Measurements from ENCODE around the gene MROH7.

Gene MROH7

DNA sequence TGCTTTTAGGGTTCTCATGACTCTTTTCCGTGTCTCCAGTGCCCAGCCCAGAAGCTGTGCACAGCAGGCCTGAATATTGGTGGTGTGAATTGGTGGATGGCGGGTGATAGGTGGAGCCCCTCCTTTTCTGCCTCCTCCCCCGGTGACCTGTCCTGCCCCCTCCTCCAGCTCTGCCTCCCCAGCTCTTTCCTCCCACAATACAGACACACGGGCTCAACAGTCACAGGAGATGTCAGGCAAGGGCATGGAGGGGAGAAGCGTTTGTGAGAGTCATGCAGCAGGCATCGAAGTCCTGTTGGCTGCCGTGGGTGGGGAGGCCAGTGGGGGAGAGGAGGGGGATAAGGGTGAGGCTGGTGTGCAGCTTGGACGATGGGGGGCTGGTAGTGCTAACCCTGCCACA, 56.8 kb downstream of the MROH7 start:
- DNase-seq (ENCODE audit: low spot score), result no peak

DNA sequence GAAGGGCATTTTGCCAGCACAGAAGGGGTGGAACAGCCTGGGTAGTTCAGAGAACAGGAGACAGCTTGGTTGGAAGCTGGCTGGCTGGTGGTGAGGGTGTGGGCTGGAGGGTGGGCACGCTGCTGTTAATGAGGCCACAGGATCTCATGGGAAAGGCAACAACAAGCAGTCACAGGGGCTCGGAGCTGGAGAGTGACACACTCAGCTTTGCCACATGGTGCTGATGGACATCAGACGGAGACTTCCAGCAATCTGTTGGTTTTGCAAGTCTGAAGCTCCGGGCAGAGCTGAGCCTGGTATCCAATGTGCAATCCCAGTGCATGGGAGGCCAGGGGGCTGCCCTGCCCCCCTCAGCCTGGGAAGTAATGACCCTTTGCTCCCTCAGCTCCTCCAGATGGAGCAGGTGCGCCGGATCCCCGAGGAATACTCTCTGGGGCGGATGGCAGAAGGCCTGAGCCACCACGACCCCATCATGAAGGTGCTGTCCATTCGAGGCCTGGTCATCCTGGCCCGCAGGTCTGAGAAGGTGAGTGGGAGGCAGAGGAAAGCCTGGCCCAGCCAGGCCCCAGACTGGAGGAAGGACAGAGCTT, 58.4 kb downstream of the MROH7 start:
- DNase-seq (ENCODE audit: low spot score), result no peak

DNA sequence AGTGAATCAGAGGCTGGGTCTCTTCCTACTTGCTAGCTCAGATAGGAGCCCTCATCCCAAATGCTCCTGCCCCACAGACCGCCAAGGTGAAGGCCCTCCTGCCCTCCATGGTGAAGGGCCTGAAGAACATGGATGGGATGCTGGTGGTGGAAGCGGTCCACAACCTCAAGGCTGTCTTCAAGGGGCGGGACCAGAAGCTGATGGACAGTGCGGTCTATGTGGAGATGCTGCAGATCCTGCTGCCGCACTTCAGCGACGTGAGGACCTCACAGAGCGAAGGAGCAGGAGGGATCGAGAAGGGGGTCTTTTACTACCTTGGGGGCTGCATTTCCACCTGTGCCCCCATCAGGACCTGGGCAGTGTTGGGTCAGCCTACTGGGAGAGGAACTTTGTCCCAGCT, 59.5 kb downstream of the MROH7 start:
- no peak for DNase-seq (ENCODE audit: low spot score)

DNA sequence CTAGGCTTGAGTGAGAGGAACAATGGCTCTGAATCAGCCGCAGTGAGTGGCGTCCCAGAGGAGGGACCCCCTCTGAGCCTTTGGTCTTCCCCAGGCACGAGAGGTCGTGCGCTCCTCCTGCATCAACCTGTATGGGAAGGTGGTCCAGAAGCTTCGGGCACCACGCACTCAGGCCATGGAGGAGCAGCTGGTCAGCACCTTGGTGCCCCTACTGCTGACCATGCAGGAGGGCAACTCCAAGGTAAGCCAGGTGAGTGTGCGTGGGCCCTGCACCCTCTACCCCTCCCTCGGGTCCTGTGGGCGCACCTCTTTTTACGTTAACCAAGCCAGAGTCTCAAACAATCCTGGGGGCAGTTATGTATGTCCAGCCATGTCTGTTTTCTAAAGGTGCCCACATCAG, 60.4 kb downstream of the MROH7 start:
- DNase-seq (ENCODE audit: low spot score), result no peak

DNA sequence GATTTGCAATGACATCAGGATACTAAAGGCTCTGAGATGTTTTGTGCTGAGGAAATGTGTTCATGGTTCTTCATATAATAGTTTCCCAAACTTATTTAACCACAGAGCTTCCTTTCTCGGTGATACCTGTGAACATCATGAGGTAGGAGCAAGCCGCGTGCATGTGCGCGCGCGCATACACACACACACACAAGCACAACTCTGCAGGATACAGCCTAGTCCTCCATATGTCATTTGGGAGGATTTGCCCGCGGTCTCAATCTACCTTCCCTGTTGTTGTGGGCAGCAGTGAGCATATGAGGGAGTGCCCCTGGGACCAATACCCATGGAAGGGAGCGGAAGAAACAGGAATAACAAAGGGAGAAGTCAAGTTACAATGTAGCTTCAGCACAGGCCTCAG, 61.9 kb downstream of the MROH7 start:
- no peak for DNase-seq (ENCODE audit: low spot score)

DNA sequence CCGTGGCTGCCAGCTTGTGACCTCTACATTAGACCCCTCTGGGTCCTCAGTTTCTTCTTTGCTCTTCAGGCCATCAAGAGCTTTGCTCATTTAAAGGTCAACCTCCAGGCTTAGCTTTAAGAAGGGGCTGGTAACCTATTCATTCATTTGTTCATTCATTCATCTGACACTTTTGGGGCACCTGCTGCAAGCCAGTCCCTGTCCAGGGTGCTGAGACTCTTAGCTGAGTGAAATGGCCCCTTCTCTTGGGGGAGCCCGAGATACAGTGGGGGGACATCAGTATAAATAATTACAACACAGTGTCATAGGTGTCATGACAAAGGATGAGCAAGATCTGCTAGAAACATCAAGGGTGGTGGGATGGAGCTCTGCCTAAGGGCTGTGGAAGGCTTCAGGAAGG, 63.6 kb downstream of the MROH7 start:
- no peak for DNase-seq (ENCODE audit: low spot score)

DNA sequence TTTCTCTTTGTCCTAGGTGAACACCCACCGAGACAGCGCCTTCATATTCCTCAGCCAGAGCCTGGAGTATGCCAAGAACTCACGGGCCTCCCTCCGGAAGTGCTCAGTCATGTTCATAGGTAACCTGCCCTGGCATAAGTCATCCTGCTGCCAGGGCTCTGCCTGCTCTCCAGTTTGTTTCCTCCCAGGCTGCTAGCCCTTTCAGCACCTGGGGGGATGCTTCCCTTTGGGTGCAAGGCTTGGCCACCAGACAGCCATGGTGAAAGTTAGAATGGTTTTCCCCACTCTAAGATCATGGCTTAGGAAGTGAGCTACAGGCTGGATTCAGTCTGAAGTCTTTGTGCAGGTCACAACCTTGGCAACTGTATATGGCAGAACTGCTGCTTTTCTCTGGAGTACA, 64.8 kb downstream of the MROH7 start:
- DNase-seq (ENCODE audit: low spot score), result no peak

DNA sequence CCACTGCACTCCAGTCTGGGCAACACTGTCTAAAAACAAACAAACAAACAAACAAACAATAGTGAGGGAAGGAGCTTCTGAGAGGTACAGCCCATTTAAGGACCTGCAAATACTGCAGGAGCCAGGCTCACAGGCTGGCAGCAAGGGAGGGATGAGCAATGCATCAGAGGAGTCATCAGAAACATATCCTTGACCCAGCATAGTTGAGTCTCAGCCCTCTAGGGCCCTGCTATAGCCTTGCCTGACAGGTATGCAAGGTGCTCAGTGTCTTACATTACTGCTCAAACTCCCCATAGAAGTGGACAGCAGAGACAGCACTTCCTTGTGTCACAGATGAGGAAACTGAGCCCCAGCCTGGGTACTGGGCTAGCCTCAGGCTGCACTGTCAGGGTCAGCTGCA, 66.8 kb downstream of the MROH7 start:
- no peak for DNase-seq (ENCODE audit: low spot score)

DNA sequence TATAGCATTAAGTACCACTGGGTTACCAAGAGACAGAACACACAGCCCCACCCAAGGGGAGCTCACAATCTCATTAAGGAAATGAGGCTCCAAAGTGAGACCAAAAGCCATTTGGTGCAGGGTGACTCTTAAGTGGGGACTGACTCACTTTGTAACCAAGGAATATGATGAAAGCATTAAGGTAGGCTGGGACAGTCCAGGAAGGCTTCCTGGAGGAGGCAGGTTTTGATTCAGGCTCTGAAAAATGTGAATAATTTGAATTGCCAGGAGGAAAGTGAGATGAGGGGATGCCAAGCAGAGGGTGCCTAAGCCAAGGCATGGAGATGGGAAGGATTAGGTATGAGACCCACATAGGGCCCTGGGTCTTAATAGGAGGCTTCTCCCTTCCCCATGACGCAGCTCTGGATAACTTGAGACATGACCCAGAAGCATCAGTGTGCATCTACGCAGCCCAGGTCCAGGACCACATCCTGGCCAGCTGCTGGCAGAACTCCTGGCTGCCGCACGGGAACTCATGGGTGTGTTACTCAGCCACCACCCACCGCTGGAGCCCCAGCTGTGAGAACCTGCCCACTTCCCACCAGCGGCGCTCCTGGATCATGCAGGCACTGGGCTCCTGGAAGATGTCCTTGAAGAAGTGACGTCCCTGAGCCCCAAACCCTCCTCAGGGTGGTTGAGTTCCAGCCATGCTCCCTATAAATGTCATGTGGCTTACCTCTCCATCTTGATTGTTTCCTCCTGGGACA, 68.1 kb downstream of the MROH7 start:
- DNase-seq (ENCODE audit: low spot score), result no peak

DNA sequence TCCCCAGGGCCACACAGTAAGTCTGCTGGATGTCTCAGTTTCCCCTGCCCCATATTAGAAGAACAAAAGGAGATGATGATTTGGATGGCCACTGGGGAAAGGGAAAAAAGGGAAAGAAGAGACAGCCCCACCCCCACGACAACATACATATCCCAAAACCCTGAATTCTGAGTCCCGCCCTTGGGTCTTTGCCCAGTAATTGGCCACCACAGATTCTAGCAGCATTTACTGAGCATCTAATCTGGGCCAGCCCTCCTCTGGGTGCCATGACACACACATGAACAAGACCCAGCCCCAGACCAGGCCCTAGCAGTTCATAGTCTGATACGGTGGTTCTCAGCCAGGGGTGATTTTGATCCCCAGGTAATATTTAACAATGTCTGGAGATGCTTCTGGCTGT, 68.8 kb downstream of the MROH7 start:
- no peak for DNase-seq (ENCODE audit: low spot score)

DNA sequence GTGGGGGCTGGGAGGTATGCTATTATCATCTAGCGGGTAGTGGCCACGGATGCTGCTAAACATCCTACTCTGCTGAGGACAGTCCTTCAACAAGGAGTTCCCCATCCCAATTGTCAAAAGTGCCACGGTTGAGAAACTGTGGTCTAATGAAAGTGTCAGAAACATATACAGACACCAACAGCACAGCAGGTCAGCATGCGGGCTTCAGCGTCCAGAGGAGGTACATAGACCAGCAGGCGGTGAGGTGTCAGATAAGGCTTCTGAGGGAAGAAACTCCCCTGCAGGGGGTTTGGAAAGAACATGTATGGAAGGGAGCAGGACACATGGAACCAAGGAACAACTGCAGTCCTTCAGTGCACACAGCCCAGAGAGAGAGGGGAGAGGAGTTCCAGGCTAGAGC, 69.3 kb downstream of the MROH7 start:
- DNase-seq (ENCODE audit: low spot score), result no peak

DNA sequence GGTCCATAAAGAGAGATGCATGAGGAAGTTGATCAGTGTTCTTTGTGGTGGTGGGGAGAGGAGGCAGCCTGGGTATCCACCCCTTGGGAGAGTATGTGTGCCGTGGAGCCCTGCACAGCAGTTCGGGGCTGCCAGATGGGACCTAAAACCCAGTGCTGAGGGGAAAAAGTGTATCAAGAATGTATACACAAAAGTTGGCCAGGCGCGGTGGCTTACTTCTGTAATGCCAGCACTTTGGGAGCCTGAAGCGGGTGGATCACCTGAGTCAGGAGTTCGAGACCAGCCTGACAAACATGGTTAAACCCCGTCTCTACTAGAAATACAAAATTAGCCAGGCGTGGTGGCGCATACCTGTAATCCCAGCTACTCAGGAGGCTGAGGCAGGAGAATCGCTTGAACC, 70.0 kb downstream of the MROH7 start:
- DNase-seq (ENCODE audit: low spot score), result no peak

DNA sequence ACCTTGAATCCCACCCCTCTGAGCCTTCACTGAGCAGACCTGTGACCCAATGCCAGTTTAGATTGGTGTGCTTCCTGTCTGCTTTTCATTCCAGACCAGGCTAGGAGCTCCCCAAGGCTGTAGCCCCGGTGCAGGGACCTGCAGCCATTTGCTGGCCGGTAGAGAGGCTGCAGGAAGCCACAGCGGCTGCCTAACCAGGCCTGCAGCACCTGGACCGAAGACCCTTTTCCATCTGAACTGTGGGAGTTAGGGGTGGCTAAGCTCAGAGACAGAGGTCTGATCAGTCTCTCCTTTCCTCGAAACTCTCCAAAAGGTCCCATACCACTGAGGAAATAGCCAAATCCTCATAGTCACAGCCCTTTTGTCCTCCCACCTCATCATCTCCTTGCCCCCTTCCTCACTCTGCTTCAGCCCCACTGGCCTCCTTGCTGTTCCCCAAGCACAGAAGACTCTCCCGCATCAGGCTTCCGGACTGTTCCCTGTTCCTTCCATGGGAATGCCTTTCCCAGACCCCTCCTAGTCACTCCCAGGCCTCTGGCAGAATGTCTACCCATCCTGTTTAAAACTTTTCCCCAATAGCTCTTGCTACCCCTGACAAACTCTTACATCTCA, 73.4 kb downstream of the MROH7 start:
- DNase-seq (ENCODE audit: low spot score), result no peak

DNA sequence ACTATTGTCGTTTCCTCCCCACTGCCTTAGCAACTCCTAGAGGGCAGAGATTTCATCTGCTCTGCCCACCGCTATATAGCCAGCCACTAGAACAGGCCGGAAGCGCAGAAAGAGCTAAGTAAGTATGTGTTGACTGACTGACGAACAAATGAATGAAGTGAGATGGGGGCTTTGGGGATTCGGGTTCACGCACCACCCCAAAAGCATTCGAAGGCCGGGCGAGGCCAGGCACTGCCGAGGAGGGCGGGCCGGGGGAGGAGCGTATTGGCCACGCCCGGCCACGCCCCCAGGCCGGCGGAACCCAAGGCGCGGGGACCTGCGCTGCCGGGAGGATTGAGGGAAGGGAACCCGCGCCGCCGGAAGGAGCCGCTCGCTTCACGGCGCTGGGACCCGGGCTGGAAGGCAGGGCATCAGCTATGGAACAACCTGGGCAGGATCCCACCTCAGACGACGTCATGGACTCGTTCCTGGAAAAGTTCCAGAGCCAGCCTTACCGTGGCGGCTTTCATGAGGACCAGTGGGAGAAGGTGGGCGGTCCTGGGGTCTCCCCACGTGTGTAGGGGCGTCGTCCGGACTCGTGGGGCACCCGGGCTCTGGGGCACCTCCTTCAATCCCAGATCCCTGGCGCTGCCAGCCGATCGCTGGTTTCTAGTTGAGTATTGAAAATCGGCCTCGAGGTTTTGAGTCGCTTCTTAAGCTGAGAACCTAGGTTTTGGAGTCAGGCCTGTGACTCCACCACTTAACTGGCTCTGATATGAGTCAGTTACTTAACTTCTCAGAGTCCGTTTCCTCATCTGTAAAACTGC, 74.1 kb downstream of the MROH7 start, which contains the start of gene TTC4:
Gene TTC4, plus strand, starts transcription at position 369 of the 806 bp plus-strand sequence. Its CDS starts 48 bp downstream, at position 417.
- peak; percentile 66 for DNase-seq (ENCODE audit: low spot score)

DNA sequence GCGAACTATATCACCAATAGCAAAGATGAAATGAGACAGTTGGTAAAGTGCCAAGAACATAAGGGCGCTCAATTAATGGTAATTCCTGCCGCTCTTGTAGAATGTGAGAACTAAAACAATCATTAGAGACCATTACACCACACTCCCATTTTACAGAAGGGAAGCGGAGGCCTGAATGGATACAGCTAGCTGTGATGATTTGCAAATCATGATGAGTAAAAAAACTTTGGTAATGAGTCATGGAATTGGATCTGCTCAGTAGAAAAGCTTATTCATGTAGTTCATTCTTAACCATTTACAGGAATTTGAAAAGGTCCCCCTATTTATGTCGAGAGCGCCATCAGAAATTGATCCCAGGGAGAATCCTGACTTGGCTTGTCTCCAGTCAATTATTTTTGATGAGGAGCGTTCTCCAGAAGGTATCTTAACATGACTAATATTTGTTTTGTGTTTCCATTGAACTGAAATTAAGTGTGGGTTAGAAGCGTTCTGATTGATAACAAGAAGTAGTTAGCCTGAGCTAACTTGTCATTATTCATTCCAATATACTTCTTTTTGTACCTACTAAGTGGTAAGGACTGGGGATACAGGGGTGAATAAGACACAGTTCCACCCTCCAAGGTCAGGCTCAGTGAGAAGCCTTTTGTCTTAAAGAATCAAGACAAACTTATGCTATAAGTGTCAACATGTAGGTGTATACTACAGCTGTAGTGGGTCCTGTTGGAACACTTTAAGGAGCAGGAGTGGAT, 74.9 kb downstream of the MROH7 start:
- no peak for DNase-seq (ENCODE audit: low spot score)

DNA sequence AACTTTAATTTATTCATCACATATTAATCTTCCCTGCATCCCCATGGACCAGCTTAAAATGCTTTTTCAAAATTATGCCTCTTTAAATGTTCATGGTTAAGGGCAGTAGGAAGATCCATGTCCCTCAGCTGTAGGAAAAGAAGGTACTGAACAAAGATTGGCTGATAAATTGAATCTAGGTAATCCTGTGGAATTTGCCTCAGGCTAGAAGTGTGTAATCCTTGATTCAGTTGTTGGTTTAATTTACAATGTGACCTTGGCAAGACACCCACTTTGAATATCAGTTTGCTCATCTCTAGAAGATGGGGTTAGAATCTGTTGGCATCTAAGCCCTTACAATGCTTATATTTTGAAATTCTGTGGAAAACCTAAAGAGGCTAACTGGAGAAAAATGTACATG, 80.1 kb downstream of the MROH7 start:
- DNase-seq (ENCODE audit: low spot score), result no peak

DNA sequence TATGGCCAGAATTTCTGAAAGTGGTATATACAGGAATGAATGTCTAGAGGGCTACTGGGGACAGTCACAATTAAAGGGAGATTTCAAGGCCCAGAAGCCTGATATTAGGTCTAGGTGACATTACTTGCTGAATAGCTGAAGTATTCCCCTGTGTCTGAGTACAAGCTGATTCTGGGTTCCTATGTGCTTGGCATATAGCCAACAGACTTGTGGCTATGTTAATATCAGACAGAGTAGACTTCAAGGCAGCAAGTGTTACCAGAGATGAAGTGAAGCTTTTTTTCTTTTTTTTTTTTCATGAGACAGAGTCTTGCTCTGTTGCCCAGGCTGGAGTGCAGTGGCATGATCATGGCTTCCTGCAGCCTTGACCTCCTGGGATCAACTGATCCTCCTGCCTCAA, 82.4 kb downstream of the MROH7 start:
- DNase-seq (ENCODE audit: low spot score), result no peak

DNA sequence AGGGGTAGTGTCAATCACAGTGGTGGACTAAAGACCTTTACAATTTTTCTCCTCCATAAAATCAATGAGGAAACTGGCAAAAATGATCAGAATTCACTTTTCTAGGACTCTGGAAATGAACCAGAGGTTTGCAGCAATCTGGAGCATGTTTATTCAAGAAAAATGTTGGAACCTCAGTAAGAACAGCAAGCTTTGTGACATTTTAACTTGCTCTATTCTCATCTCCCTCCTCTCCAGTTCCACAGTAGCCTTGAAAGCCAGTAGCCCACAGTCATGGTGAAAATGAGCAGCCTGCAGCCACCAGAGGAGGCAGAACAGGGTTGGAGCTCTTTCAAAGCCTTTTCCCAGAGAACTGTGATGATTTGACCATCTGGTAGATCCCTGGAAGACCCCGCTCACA, 83.2 kb downstream of the MROH7 start:
- DNase-seq (ENCODE audit: low spot score), result no peak

DNA sequence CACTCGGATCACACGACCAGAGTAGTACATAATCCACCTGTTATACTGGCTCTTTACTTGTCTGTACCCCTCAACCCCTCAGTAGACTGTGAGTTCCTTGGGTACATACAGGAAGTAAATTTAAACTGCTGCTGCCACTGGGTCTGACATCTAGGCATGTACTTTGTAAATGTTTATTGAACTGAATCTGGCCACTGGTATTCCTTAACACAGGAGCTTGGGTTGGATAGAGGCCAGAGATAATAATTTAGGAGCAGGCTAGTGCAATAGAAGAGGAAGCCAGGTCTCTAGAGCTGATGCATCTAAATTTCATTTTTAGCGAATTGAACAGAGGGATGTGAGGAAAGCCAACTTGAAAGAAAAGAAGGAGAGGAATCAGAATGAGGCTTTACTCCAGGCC, 86.4 kb downstream of the MROH7 start:
- DNase-seq (ENCODE audit: low spot score), result no peak

DNA sequence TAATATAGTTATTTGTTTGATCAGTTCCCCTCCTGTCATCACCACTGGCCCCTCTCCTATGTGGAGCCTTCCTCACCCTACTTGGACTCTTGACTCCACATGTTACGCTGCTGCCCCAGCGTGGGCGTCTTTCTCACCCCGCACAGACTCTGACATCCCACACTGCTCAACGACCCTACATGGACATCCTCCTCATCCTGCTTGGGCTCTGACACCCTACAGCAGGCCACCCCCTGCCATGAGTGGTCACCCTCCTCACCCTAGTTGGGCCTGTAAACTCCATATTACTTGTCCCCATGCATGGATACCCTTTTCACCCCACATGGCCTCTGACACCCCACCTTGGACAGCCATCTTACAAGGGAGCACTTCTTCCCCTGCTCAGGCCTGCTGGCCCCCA, 95.1 kb downstream of the MROH7 start:
- DNase-seq (ENCODE audit: low spot score), result no peak

DNA sequence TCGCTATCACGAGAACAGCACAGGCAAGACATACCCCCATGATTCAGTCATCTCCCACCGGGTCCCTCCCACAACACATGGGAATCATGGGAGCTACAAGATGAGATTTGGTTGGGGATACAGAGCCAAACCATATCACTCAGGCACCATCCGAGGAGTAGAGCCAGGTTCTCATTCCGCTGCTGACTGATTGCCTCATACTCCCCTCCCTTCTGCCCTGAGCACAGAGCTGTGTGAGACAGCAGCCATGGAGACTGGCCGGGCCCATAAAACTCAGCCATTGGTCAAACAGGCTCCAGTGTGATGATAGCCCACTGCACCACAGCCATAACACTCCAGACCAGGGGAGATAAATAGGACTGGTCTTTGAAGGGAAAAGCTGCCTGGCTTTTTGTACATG, 96.7 kb downstream of the MROH7 start:
- DNase-seq (ENCODE audit: low spot score), result no peak

DNA sequence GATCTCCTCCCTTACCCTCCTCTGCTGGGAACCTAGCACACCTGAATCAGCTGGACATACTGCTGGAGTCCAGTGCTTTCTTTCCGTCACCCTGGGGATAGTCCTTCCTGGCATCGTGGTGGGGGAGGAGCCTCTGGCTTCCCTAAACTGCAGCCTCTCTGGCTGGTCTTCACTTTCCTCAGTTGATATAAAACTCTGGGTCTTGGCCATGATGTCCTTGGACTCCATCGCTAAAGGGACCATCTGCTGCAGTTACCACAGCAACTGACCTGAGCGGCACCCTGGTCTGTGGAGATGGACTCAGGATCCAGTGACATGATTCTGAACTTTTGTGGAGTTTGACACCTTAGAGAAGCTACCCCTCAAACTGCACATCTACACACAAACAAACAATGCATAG, 99.9 kb downstream of the MROH7 start:
- no peak for DNase-seq (ENCODE audit: low spot score)
